ENCODE measurements around the gene GTPBP3.

Gene GTPBP3

DNA sequence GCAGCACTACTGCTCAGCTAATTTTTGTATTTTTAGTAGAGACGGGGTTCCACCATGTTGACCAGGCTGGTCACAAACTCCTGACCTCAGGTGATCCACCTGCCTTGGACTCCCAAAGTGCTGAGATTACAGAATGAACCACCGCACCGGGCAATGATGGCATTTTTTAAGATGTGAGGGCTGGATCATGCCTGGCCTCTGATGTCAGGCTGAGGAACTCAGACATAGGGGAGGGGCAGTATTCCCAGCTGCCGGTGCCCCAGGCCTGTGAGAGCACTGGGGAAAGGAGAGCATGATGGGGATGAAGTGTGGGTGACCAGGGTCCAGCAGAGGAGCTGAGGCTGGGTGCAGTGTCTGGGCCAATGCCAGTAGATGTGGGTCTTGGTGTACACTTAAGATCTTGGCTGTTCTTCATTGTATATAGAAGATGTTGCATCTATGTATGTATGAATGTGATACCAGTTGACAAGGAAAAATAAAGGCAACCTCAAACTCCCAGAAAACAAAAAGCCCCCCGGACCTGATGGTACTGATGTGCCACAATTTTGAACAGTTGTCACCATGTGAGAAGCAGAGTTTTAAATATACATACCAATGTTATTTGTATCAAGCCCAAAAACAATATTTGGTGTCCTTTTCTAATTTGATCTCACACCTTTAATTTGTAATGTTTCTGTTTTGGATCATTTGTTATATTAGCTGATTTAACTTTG is 43.2 kb downstream of the GTPBP3 start:
- Mint-ChIP-seq H3K27ac (no peak overlapping the region), H3K9me3 (no peaks in the 10 kb centered on the region), H3K4me1 (ENCODE audit: low read depth in 2 of 2) (no peaks in the 10 kb centered on the region), H3K36me3 (ENCODE audit: insufficient read depth) (no peaks in the 10 kb centered on the region), H3K27me3 (peaks cover 23 to 34% of the 10 kb centered on the region in 2 donors), H3K4me3 (no peak overlapping the region)
- DNase-seq (no peak), ATAC-seq (replicated peaks) (no peak)

- ATAC-seq (replicated peaks) (peak; percentile 45), DNase-seq (peak; percentile 43 to 54 (median 47))
- Mint-ChIP-seq H3K4me3 (no peak overlapping the region), H3K27ac (no peak overlapping the region), H3K27me3 (no peaks in the 10 kb centered on the region), H3K4me1 (ENCODE audit: low read depth in 2 of 2) (peaks cover 5% of the 10 kb centered on the region in 2 donors), H3K36me3 (ENCODE audit: insufficient read depth) (peaks cover 4% of the 10 kb centered on the region), H3K9me3 (no peaks in the 10 kb centered on the region)
Measured at GRCh38 chr19:17385878-17386611, 48.7 kb downstream of the GTPBP3 start.

DNA sequence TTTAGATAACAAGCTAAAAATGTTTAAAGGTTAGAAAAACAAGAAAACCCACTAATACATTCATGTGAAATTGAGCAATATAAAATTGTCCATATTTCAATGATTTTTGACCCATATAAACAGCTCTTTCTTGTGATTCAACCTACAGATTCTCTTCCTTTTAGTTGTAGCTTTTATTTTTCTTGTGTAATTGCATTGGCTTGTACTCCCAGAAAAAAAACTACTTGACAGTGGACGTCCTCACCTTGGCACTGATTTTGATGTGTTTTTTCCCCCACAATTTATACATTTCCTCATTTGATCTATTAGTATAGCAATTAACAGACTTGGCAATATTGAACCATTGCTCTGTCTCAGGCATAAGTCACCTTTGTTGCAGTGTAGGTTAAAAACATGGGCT is 51.9 kb downstream of the GTPBP3 start:
- H3K27me3 Mint-ChIP-seq = no peaks in the 10 kb centered on the region
- peaks cover 4% of the 10 kb centered on the region for H3K36me3 Mint-ChIP-seq (ENCODE audit: insufficient read depth)
- ATAC-seq (replicated peaks) (no peak), DNase-seq (no peak)
- no peak overlapping the region for H3K27ac Mint-ChIP-seq
- H3K4me1 Mint-ChIP-seq (ENCODE audit: low read depth in 2 of 2) = peaks cover 13% of the 10 kb centered on the region in 2 donors
- no peaks in the 10 kb centered on the region for H3K9me3 Mint-ChIP-seq
- no peak overlapping the region for H3K4me3 Mint-ChIP-seq

DNA sequence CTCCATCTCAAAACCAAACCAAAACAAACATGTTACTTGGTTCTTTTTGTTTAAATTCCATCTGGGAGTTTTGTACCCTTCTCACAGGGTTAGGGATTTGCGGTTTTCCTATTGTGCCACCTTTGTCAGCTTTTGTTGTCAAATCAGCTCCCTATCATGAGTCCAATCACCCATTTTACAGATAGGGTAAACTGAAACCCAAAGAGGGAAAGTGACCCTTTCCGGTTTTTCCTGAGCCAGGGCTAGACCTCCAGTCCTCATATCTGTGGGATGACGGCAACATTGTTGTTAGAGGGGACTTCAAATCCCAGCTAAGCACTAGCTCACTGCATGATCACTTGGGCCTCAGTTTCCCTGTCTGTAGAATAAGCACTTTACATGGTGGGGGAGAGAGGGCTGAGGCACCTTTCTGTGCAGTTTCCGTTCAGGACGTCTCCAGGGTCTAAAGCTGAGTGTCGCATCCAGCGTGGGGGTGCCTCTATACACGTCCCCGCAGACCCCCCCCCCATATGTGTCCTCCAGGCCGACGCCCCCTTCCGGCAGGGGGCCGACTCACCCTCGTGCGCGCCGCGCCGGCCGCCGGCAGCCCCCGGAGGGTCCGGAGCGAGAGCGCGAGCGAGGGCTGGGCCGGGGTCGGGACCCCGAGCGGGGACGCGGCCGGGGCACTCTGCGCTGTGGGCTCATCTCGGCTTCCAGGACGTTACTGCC is 52.8 kb downstream of the GTPBP3 start:
- peak overlapping the region; percentile 84 to 91 for H3K4me3 Mint-ChIP-seq
- no peak for ATAC-seq (replicated peaks)
- no peaks in the 10 kb centered on the region for H3K9me3 Mint-ChIP-seq

GRCh38 chr19:17390665-17391370 is 53.5 kb downstream of the GTPBP3 start:
- H3K9me3 Mint-ChIP-seq = no peaks in the 10 kb centered on the region
- no peaks in the 10 kb centered on the region for H3K27me3 Mint-ChIP-seq

More for the DNA sequence above, 52.8 kb downstream of the GTPBP3 start:
- DNase-seq = no peak
- H3K27me3 Mint-ChIP-seq = no peaks in the 10 kb centered on the region
- peak overlapping the region; percentile 24 to 74 for H3K27ac Mint-ChIP-seq
- peaks cover 4% of the 10 kb centered on the region for H3K36me3 Mint-ChIP-seq (ENCODE audit: insufficient read depth)
- H3K4me1 Mint-ChIP-seq (ENCODE audit: low read depth in 2 of 2) = peaks cover 15 to 18% of the 10 kb centered on the region in 2 donors

DNA sequence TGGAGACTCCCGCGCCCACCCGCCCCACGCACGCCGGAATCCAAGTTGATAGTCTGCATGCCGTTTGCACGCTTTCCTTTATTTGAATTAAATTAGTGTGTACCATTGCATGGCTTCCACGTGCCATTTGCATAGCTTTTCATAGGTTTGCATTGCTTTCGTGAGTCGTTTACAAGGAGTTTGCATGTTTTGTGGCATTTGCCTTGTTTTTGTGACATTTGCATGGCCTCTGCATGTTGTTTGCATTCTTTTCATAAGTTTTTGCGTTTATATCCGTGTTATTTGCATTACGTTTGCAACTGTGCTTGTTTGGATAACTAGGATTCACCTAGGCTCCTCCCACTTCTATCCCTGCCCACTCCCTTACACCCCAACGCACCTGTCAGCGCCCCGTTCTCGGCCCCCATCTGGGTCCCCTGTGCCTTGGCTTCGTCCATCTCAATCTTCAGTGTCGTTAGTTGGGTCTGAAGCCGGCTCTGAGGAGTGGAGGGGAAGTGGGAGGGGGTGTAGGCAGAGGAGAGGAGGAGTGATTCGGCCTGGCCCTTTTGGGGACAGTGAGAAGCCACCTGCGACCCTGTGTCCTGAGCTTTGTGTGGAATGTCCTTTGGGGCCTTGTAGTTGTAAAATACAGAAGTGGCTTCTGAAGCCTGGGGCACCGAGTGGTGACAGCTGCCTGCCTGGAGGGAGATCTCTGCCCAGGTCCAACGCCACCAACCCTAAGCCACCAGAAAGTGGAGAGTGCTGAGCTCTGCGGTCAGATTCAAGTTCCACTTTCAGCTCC is 54.2 kb downstream of the GTPBP3 start:
- ATAC-seq (replicated peaks) (no peak), DNase-seq (no peak)
- Mint-ChIP-seq H3K4me1 (ENCODE audit: low read depth in 2 of 2) (peaks cover 19 to 20% of the 10 kb centered on the region in 2 donors), H3K9me3 (no peaks in the 10 kb centered on the region), H3K27ac (no peak overlapping the region), H3K4me3 (peak overlapping the region; percentile 84 to 91), H3K36me3 (ENCODE audit: insufficient read depth) (peaks cover 4% of the 10 kb centered on the region), H3K27me3 (no peaks in the 10 kb centered on the region)

More at GRCh38 chr19:17390665-17391370, 53.5 kb downstream of the GTPBP3 start:
- peak; percentile 99 for ATAC-seq (replicated peaks)
- peak; percentile 78 to 86 (median 86) for DNase-seq
- Mint-ChIP-seq H3K4me1 (ENCODE audit: low read depth in 2 of 2) (peaks cover 19 to 20% of the 10 kb centered on the region in 2 donors), H3K27ac (peak overlapping the region; percentile 24 to 74), H3K4me3 (peak overlapping the region; percentile 84 to 91), H3K36me3 (ENCODE audit: insufficient read depth) (peaks cover 4% of the 10 kb centered on the region)
